ENCODE measurements around the gene KCNMB2.

The KCNMB2 gene

DNA sequence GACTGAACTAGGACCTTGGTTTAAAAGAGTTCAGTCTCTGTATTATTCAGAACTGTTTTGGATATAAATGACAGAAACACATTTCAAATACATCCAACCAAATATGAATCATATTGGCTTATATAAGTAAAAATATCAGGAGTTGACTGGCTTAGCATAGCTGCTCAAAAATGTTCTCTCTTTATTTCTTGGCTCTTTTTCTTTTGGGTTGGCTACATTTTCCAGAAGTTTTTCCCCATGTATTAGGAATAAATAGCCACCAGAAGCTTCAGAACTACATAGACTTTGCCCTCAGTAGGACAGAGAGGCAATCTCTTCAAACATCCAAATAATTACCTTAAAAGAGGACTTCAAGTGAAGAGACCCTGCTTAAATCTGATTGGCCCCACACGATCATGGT lies 32.7 kb downstream of the KCNMB2 start:
- DNase-seq (ENCODE audit: low read depth), result no peak

DNA sequence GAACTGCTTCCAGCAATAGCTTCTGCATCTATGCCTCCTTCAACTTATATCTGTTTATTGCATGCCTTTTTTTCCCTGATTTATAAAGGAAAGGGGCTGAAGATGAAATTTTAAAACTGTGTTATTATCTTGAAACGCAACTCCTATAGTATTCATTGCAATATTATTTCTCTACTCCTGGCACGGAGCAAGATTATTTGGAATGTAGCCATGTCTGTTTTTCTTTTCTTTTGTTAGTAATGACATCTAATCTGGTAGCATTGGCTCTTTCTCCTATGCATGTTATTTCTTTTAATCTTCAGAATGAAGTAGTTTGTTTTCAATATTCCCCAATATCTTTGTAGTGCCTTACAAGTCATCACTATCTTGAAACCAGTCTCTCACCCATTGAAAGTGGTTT lies 33.6 kb downstream of the KCNMB2 start:
- DNase-seq (ENCODE audit: low read depth), result no peak

DNA sequence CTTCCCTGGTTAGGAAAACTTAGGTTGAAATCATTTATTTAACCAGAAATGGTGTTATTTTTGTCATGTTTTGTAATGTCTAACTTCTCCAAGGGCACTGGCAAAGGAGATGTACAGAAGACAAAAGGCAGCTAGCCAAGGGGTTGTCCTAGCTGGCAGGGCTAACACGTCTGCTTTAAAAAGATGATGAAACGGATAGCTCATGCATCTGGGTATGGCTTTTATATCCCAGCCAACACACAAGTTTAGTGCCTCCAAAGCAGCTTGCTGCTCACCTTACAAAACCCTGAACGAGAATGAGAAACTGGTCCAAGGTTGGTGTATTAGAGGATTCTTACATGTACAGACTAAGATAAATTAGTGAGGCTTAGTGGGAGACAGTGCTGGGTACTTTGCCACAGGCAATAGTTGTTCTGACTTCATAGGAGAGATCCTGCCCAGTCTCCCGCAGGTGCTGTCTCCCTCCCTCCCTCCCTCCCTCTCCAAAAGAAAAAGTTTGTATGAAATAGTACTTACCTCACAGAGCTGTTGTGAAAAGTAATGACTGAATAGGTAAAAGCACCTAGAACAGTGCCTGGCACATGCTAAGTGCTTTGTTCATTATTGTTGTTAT lies 47.8 kb downstream of the KCNMB2 start:
- no peak for DNase-seq (ENCODE audit: low read depth)

DNA sequence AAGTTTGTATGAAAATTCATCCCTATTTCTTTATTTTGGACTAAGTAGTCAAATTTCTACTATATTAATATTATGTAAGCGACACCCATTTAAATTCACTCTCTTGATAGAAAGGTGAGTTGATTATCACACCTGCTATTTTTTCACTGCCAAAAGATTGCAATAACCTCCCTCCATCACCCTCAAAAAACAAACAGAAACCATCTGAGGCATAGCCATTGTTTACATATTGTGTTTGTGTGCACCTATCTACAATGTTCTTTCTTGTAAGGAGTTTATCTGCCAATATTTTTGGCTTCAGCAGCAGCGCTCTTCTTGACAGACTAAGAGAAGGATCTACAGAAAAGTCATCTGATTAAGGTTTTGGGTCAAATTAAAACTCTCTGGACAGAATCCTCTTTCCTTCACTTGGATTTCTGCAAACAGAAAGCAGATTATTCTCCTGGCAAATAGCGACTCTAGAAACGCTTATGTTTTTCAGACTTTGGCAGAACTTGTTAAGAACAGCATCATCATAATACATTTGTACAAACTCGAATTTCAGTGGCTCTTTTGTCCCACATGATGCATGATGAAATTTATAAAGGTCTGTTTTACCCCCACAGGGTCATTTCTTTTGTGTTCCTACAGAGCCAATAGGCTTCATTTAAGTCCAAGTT lies 48.6 kb downstream of the KCNMB2 start:
- DNase-seq (ENCODE audit: low read depth), result no peak

DNA sequence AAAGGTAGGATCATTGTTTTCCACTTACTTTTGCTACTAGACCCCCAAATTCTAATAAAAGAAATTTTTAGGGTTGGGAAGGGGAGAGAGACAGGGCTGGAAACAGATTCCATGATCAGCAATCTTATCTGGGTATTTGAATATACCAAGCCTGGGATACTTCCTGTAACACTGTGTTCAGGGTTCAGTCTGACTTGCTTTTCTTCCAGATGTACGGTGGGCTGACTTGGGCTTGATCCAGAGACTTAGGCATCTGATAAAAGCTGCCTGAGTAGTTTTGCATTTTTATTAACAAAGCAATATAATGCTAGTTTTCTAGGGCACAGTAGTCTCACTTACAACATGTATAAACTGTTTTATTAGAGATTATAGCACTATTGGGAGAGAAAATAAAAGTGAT lies 49.2 kb downstream of the KCNMB2 start:
- no peak for DNase-seq (ENCODE audit: low read depth)

DNA sequence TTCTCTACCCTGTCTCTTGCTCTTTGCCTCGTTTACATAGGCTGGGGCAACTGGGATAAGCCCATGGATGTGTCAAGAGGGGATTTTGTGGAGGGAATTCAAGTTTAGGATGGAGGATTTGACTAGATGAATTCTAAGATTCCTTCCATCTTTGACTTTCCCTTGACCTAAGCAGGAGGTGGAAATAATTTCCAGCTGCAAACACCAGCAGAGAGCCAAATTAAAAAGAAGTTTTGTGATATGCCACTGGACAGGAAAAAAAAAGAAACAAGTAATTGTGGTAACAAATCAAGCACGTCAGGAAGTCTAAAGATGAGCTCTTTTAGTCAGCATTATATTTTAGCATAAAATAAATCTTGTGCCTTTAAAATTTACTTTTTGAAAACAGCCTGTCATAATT lies 49.8 kb downstream of the KCNMB2 start:
- no peak for DNase-seq (ENCODE audit: low read depth)

DNA sequence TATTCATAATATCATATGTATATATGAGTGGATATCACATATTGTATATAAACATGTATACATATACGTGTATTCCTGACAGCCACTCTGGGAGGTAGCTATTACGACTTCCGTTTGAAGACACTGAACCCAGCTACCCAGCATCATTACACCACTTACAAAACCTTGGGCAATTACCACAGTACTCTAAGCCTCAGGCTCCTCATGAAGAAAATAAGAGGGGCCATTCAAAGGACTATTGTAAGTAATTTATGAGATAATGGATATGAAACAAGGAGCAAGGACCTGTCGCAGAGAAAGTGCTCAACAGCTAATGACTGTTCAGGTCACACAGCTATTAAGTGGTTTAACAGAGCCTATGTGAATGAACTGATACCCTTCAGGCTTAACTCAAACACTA lies 52.4 kb downstream of the KCNMB2 start:
- DNase-seq (ENCODE audit: low read depth), result no peak

DNA sequence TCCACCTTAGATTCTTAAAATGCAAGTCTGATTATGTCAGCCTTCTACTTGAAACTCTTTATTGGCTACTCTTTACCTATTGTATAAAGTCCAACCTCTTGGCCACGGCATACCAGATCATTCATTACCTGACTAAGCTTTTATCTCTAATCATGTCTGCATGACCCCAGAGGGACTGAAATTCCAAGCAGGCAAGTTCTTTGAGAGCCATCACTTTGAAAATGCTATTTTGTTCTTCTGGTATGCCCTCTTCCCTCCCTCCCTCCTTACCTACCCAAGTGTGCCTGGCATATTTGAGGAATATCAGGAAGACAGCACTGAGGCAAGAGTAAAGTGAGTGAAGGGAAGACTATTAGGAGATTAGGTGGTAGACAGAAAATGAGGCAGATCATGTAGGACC lies 57.5 kb downstream of the KCNMB2 start:
- DNase-seq (ENCODE audit: low read depth), result no peak

DNA sequence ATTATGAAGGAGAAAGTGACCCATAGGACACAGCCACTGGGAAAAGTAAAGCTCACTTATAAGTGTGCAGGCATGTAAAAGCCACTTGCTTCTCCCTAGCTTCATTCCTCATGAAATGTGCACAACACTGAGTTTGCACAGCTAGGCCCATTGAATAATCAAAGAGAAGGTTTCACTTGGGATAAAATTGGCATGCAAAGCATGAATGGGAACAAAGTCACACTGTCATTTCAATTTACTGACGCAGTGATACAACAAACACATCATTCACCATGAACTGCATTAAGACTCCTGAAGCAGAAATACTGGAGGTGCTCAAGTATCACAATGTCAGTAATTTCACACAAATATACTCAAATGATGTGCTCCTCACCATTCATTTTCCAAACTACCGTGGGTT lies 61.1 kb downstream of the KCNMB2 start:
- no peak for DNase-seq (ENCODE audit: low read depth)

DNA sequence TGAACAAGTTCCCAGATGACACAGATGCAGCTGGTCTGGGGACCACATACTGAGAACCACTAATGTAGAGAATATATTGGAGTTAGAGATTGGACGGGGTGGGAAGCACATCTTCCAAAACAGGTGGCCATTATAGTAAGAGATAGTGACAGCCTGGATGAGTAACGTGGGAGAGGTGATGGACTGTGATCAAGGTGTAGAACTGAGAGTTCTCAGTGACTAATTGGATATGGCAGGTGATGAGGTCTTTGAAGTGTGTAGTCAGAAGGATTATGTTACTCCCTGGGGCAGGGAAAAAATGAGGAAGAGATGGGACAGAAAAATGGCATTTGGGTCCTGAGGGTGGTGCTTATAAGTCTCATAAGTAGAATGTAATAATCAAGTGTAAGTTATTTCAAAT lies 66.6 kb downstream of the KCNMB2 start:
- no peak for DNase-seq (ENCODE audit: low read depth)

DNA sequence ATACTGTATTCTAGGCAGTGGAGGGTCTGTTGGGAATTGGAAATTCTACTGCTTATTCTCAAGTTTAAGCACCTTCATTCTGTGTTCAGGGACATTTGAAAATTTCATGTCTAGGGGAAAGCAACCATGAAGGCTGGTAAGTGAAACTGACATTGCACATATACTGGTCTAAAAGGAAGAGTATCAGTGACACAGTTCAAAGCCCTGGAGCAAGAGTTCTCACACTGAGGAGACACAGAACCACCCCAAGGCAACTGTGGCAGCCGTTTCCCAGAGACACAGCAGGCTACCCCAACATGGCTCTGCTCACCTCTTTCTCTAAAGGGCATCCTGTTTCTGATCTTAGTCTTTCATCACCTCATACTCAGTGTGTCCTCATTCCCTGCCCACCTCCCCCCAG lies 67.5 kb downstream of the KCNMB2 start:
- no peak for DNase-seq (ENCODE audit: low read depth)

DNA sequence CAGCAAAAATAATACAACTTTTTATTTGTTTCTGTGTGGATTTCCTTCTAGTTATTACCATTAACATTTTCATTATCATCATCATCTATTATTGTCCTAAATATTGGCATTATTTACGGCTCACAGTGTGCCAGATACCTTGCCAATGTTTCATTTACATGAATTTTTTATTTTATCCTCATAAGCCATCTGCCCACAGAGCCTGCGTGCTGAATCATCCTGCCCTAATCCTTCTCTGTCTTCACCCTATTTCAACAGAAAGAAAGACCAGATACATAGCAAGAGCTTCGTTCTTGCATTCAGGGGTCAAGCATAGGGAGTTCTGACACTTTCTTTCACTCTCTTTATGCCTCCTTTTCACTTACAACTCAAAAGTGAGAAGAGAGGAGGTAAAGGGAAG lies 82.0 kb downstream of the KCNMB2 start:
- DNase-seq (ENCODE audit: low read depth), result no peak

DNA sequence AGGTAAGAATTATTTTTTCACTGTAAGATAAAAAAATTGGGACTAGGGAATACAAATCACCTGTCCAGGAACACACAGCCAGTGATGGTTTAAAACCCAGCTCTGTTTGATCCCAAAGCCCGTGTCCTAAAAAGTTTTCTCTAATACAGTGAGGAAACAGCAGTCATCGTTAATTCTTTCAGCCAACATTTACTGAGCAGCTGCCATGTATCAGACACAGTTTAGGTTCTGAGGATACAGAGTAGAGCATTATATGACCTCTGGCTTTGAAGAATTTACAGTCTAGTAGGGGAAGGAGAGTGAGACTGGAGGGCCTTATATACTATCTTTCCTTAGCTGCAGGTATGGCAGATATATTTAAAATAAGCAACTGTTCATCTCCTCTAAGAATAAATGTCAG lies 82.7 kb downstream of the KCNMB2 start:
- DNase-seq (ENCODE audit: low read depth), result no peak

DNA sequence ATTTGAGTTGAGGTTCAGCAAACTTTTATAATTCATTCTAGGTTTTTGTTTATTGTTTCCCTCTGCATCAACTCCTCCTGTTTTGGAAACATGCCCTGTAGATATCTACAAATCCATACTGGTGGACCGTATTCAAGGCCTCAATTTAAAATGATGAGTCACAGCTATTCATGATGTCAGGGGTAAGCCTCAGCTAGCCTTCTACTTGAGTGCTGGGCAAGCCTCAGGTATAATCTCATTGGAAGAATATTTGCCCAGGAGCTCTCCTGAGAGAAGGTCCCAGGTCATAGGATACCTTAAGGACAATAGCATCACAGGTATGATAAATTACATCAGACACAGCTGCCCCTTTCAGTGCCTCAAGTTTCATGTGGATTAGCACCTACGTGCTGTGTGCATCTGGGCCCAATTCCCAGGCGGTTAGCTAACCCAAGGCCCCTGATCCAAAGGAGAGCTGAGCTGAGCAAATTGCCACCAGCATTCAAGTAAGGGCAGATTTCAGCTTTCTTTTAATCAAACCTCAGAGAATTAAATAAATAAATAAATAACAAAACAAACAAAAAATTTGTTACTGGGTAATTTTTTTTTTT lies 87.5 kb downstream of the KCNMB2 start:
- no peak for DNase-seq (ENCODE audit: low read depth)

DNA sequence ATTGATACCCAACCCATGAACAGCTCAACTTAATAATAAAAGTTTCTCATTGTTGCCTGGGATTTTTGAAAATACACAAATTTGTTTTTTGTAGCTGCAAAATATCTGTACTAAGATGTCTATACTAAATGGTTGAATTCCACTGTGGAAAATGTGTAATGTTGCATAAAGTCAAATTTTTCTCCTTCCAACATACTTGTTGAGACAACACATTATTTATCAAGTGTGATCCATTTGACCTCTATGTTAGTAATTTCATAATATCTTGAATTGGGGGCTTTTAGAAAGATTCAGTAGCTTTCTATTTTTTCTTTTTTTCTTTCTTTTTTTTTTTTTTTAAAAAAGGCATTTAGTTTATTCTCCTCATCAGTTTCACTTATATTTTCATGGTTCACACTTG lies 88.0 kb downstream of the KCNMB2 start:
- no peak for DNase-seq (ENCODE audit: low read depth)

DNA sequence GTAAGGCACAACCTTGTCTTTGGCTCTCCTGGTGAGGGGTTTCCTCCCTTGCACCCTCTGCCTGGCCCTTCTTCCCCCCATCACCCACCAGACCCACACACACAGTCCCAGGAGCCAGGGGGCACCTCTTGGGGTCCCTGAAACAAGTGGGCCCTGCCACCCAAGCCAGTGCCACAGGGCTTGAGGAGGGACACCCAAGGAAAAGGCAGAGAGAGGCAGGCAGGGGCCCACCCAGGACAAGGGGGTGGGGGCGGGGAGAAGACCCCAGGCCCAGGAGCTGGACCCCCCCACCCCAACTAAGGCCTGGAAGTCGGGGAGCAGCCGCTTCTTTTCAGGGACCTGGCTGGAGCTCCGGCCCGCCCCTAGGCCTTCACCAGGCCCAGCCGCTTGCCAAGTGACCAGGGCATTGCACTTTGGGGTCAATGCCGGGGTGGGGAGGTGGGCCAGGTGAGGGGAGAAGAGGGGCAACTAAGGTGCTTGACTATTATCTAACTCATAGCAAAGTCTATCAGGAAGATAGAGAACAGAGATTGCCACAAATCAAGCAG lies 88.9 kb downstream of the KCNMB2 start:
- DNase-seq (ENCODE audit: low read depth), result no peak

DNA sequence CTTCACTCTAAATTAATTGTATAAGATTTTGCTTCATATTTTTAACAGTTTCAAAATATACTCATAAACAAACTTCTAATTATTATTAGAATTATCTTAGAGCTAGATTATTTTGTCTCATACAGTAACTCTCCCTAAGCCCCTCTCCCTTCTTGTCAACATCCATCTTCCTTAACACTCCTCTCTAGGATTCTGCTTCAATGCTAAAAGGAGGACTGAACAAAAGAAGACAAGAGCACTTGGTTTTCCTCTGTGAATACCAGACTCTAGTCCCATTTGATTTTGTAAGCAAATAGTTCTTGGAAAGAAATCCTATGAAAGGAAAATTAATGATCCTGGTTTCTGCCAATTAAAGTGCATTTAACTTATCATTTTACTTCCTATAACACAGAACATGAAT lies 91.8 kb downstream of the KCNMB2 start:
- no peak for DNase-seq (ENCODE audit: low read depth)

DNA sequence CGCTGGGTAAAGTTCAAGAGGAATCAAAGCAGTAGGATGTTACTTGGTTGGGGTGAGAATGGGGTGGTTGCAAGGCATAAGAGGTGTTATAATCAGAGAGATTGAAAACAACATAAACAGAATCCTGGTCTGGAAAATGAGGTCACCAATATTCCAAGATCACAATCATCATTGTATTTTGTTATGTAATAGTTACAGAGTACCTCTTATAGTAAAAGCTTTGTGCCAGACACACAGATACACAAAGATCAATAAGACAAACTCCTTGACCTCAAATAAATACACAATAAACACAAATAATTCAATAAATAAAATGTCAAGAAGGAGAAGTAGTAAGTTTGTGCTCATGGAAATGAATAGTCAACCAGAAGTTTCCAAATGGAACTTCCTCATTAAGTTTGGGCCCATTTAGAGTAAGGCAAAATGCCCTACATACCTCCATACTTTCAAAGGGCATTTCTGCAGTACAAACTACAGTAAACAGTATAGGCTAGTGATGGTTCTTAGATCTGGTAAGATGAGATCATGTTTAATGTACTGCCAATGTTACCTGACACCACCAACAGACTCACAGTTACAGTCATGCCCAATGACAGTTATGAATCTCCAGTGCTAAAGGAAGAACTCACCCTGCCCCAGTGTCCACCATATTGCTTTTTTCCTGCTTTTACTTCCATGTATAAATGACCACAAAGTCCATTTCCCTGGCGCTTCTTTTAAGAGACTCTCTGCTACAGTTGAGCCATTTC lies 93.4 kb downstream of the KCNMB2 start:
- no peak for DNase-seq (ENCODE audit: low read depth)

DNA sequence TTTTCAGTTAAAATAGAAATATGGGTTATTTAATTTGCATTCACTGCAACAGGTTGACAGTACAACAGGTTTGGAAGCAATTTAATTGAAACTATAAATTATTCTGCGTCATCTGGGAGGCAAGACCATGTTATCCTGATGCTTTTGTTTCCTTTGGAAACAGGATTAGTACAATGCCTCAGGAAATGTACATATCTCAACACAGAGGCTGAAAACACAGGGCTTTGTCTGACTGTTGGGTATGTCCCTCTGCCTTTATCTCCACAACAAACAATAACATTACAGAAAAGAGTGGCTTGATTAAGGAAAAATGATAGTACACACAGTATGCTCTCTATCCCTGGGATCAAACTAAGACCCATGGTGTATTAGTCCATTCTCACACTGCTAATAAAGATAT lies 95.7 kb downstream of the KCNMB2 start:
- DNase-seq (ENCODE audit: low read depth), result no peak

DNA sequence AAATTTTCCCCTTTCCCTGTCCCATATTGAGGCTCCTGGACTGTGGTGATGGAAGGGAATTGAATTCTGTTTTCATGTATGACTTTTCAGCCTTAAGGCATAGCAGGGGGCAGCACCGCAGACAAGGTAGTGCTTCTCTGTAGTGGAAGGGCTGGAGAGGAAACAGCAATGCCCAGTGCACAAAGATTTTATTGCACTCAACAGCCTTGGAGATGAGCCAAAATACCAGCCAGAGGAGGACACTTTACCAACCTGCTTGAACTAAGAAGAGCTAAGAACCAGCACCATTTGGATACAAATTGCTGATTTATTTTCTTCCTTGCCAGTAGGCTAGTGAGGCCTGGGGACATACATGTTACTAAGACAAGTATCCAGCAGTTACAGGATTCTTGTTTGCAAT lies 98.7 kb downstream of the KCNMB2 start:
- DNase-seq (ENCODE audit: low read depth), result no peak

DNA sequence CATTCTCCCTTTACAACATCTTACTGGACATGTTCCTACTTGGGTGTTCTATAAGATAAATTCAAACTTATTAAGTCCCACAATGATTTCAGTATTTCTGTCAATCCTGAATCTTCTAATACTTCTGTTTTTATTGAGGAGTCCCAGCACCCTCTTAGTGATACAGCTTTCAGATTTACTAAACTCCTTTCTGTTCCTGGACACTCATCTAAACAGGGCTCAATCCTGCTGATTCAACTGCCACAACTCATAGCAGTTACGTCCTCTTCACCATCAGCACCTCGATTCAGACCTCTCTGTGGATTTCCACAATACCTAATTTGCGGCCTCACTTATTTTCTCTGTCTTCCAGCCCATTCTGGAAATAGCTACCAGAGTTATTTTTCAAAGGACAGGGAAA lies 101.6 kb downstream of the KCNMB2 start:
- DNase-seq (ENCODE audit: low read depth), result no peak

DNA sequence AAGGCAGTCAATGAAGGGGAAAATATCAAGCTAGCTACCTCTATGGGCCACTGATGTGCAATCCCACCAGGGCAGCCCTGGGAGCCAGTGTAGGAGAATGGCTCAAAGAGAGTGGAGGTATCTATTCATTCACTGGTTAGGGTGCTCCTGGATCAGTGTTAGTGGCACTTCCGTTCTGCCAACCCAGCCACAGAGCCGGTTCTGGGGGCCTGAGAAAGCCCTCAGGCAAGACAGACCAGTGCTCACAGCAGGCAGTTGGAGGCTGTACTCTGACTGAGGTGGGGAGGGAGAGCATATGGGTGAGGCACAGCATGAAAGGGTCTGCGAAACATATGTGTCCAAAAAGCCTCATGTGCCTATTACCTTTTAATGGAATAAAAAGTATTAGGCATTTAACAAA lies 109.3 kb downstream of the KCNMB2 start:
- DNase-seq (ENCODE audit: low read depth), result no peak
